Stimulated activated CD4-positive, alpha-beta T cell treated with anti-CD3 and anti-CD28 coated beads, Interleukin-15, amount 100 ng/mL, for 1 hour (primary cell): ENCODE results near the gene MAPK9.
A peak's percentile ranks its signal among the peaks of the same experiment; 100 is the strongest.

Experiments used
- DNase-seq, 2 donors: peaks; one replicate each; pipeline ENCODE4 v3.0.0-alpha.2; 2020; ENCODE audit warnings: low read depth in 1 of 2, low spot score in 1 of 2

MAPK9 gene

GRCh38 chr5:180291943-180292831 lies at the start of gene MAPK9:
MAPK9 (minus strand) TSS chr5:180292083; CDS start chr5:180280561, 11,522 bp downstream.
- peak; percentile 66 to 78 for DNase-seq

GRCh38 chr5:180341595-180341994 lies 49.7 kb upstream of the MAPK9 start:
- DNase-seq = no peak

GRCh38 chr5:180340856-180341255 lies 49.0 kb upstream of the MAPK9 start:
- DNase-seq = no peak

GRCh38 chr5:180339583-180340183 lies 47.8 kb upstream of the MAPK9 start:
- no peak for DNase-seq

- DNase-seq = no peak
These were observed 46.3 kb upstream of the MAPK9 start for GRCh38 chr5:180338001-180338707.

GRCh38 chr5:180336234-180337020 lies 44.5 kb upstream of the MAPK9 start:
- DNase-seq = no peak

- DNase-seq = no peak
These were observed 43.8 kb upstream of the MAPK9 start for GRCh38 chr5:180335614-180336233.

GRCh38 chr5:180334751-180335613 lies 43.1 kb upstream of the MAPK9 start:
- DNase-seq = no peak

- DNase-seq = no peak
These were observed 42.3 kb upstream of the MAPK9 start for GRCh38 chr5:180334176-180334575.

- DNase-seq = no peak
These were observed 41.8 kb upstream of the MAPK9 start for GRCh38 chr5:180333661-180334060.

GRCh38 chr5:180332861-180333260 lies 41.0 kb upstream of the MAPK9 start:
- no peak for DNase-seq

GRCh38 chr5:180332051-180332517 lies 40.2 kb upstream of the MAPK9 start:
- DNase-seq = no peak

- DNase-seq = no peak
These were observed 39.7 kb upstream of the MAPK9 start for GRCh38 chr5:180331647-180331950.

GRCh38 chr5:180330810-180331646 lies 39.1 kb upstream of the MAPK9 start:
- DNase-seq = no peak

- DNase-seq = no peak
These were observed 38.4 kb upstream of the MAPK9 start for GRCh38 chr5:180330270-180330648.

GRCh38 chr5:180329606-180330269 lies 37.9 kb upstream of the MAPK9 start:
- DNase-seq = no peak

GRCh38 chr5:180329138-180329435 lies 37.2 kb upstream of the MAPK9 start:
- DNase-seq = no peak

- peak; percentile 61 to 74 for DNase-seq
These were observed 36.6 kb upstream of the MAPK9 start for GRCh38 chr5:180328296-180329137.
